ENCODE data around the gene IL31RA. TPM values are rescaled to one million over a fixed set of nuclear protein-coding genes. Genes with fewer than 3 reads are reported as not detected.

Gene IL31RA
- total RNA-seq, 4 donors from 2014 or later, result not detected

GRCh38 chr5:55869847-55870246, 18.7 kb downstream of the IL31RA start:
- 84 to 87% methylated on average over 4 of the region's 4 CpGs for WGBS, 2 donors (ENCODE audit: low coverage in 1 of 2)
- in situ Hi-C loops (cut with MboI; ENCODE audit: low pct_ligation_motif_present in 1 of 4, low pct_unique_long_range_greater_than_20kb in 1 of 4, low sequenced_read_pairs in 3 of 4), result no loop called here
- no peaks in the 10 kb centered on the region for H3K36me3 ChIP-seq
- H3K9me3 ChIP-seq, result no peaks in the 10 kb centered on the region
- intact Hi-C loops (cut with DNase I; ENCODE audit: low total_unique reads), result no loop called here
- H3K27ac ChIP-seq, result no peak overlapping the region
- H3K4me3 ChIP-seq, result no peak overlapping the region
- H3K27me3 ChIP-seq, result no peaks in the 10 kb centered on the region
- H3K4me1 ChIP-seq, result no peaks in the 10 kb centered on the region
- TF ChIP-seq POLR2A (IDR thresholded peaks at IDR 0.05) (no peak), CTCF (IDR thresholded peaks at IDR 0.05) (no peak), POLR2AphosphoS5 (IDR thresholded peaks at IDR 0.05) (no peak), EP300 (IDR thresholded peaks at IDR 0.05; ENCODE audit: low read depth) (no peak)
- DNase-seq, result no peak

- TF ChIP-seq POLR2A (IDR thresholded peaks at IDR 0.05), result no peak
- TF ChIP-seq EP300 (IDR thresholded peaks at IDR 0.05; ENCODE audit: low read depth), result no peak
- TF ChIP-seq CTCF (IDR thresholded peaks at IDR 0.05), result no peak
- no peak for TF ChIP-seq POLR2AphosphoS5 (IDR thresholded peaks at IDR 0.05)
- intact Hi-C loops (cut with DNase I; ENCODE audit: low total_unique reads) (no loop called here), in situ Hi-C loops (cut with MboI; ENCODE audit: low pct_ligation_motif_present in 1 of 4, low pct_unique_long_range_greater_than_20kb in 1 of 4, low sequenced_read_pairs in 3 of 4) (no loop called here)
- Histone ChIP-seq H3K27ac (no peak overlapping the region), H3K27me3 (no peaks in the 10 kb centered on the region), H3K9me3 (no peaks in the 10 kb centered on the region), H3K36me3 (no peaks in the 10 kb centered on the region), H3K4me3 (no peak overlapping the region), H3K4me1 (no peaks in the 10 kb centered on the region)
- DNase-seq, result no peak
Measured at GRCh38 chr5:55873234-55873633, 22.1 kb downstream of the IL31RA start.

GRCh38 chr5:55877655-55878054, 26.5 kb downstream of the IL31RA start:
- no peaks in the 10 kb centered on the region for H3K4me1 ChIP-seq
- intact Hi-C loops (cut with DNase I; ENCODE audit: low total_unique reads) (no loop called here), in situ Hi-C loops (cut with MboI; ENCODE audit: low pct_ligation_motif_present in 1 of 4, low pct_unique_long_range_greater_than_20kb in 1 of 4, low sequenced_read_pairs in 3 of 4) (no loop called here)
- no peak overlapping the region for H3K27ac ChIP-seq
- no peaks in the 10 kb centered on the region for H3K9me3 ChIP-seq
- no peak overlapping the region for H3K4me3 ChIP-seq
- H3K36me3 ChIP-seq, result no peaks in the 10 kb centered on the region
- TF ChIP-seq POLR2A (IDR thresholded peaks at IDR 0.05) (no peak), POLR2AphosphoS5 (IDR thresholded peaks at IDR 0.05) (no peak), CTCF (IDR thresholded peaks at IDR 0.05) (no peak), EP300 (IDR thresholded peaks at IDR 0.05; ENCODE audit: low read depth) (no peak)
- no peak for DNase-seq
- no peaks in the 10 kb centered on the region for H3K27me3 ChIP-seq

GRCh38 chr5:55880453-55880852, 29.3 kb downstream of the IL31RA start:
- Histone ChIP-seq H3K4me1 (no peaks in the 10 kb centered on the region), H3K9me3 (no peaks in the 10 kb centered on the region), H3K4me3 (no peak overlapping the region), H3K27me3 (no peaks in the 10 kb centered on the region), H3K27ac (no peak overlapping the region), H3K36me3 (no peaks in the 10 kb centered on the region)
- in situ Hi-C loops (cut with MboI; ENCODE audit: low pct_ligation_motif_present in 1 of 4, low pct_unique_long_range_greater_than_20kb in 1 of 4, low sequenced_read_pairs in 3 of 4), result no loop called here
- no peak for DNase-seq
- TF ChIP-seq EP300 (IDR thresholded peaks at IDR 0.05; ENCODE audit: low read depth) (no peak), POLR2AphosphoS5 (IDR thresholded peaks at IDR 0.05) (no peak), CTCF (IDR thresholded peaks at IDR 0.05) (no peak), POLR2A (IDR thresholded peaks at IDR 0.05) (no peak)
- intact Hi-C loops (cut with DNase I; ENCODE audit: low total_unique reads), result no loop called here

Measured in transverse colon (tissue), 4 donors.